Activated T-helper 2 cell treated with anti-CD3 and anti-CD28 coated beads, Interferon-gamma antibody, Interleukin-2, Interleukin-4, amounts not matched to agents 10 μg/mL and 5 μg/mL and 100 μg/mL, durations not matched to agents 14 hours and 24 hours and 36 hours (primary cell): Measurements from ENCODE around the gene IL10RA. TPM values are rescaled to one million over a fixed set of nuclear protein-coding genes. Genes with fewer than 3 reads are reported as not detected.
"Not testable (repeated sequence)": the region's sequence is repeated elsewhere in the genome, so short reads cannot be mapped to it uniquely, and the experiment has no call there.

Source experiments
- DNase-seq: peaks from one replicate; pipeline ENCODE4 v3.0.0; 2021; ENCODE audit warnings: low spot score
- H3K27ac Mint-ChIP-seq: one replicate; pipeline ENCODE4 v1.8.0; 2021; ENCODE audit warnings: mixed read lengths
- H3K27me3 Mint-ChIP-seq: one replicate; pipeline ENCODE4 v1.8.0; 2021; ENCODE audit warnings: low read depth, mixed read lengths
- H3K36me3 Mint-ChIP-seq: one replicate; pipeline ENCODE4 v1.8.0; 2021; ENCODE audit warnings: low read depth, mixed read lengths
- H3K4me1 Mint-ChIP-seq: one replicate; pipeline ENCODE4 v1.8.0; 2021; ENCODE audit warnings: low read depth, mixed read lengths
- H3K4me3 Mint-ChIP-seq: one replicate; pipeline ENCODE4 v1.8.0; 2021; ENCODE audit warnings: low read depth, mild to moderate bottlenecking, moderate library complexity, mixed read lengths
- H3K9me3 Mint-ChIP-seq: one replicate; pipeline ENCODE4 v1.8.0; 2021; ENCODE audit warnings: mixed read lengths
- intact Hi-C: fragments of 100-400 bp; cut with micrococcal nuclease; formaldehyde crosslinking; loops from one replicate; pipeline ENCODE4 v1.15.1; 2023
- total RNA-seq: library from RNA; stranded (reverse); gene quantifications from 2 replicates; pipeline ENCODE4 v1.2.3, GENCODE V29; 2022

The IL10RA gene
- total RNA-seq, 1 donor from 2014 or later: 144 TPM

DNA sequence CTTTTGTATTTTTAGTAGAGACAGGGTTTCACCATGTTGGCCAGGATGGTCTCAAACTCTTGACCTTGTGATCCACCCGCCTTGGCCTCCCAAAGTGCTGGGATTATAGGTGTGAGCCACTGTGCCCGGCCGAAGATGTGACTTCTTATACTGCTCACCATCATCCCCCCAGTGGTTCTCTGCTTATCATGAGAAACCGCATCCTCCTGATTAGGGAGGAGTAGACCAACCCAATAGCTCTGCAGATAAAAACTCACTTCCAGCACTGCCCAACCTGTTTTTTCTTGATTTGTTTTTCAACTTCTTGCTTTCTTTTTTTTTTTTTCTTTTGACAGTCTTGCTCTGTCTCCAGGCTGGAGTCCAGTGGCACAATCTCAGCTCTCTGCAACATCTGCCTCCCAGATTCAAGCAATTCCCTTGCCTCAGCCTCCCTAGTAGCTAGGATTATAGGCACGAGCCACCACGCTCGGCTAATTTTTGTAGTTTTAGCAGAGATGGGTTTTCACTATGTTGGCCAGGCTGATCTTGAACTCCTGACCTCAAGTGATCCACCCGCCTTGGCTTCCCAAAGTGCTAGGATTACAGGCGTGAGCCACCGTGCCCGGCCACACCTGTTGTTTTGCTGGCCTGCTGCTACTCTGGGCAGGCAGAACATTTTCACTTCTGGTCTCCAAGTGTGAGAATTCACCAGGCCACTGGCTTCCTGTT lies 21.5 kb downstream of the IL10RA start:
- Mint-ChIP-seq H3K4me3 (peak overlapping the region; percentile 31), H3K36me3 (peaks cover 29% of the 10 kb centered on the region), H3K9me3 (peaks cover 10% of the 10 kb centered on the region), H3K27ac (peak overlapping the region; percentile 88), H3K4me1 (peaks cover 78% of the 10 kb centered on the region)
- H3K27me3 Mint-ChIP-seq, DNase-seq, intact Hi-C loops: not testable (repeated sequence)

GRCh38 chr11:118008271-118008911 lies 22.2 kb downstream of the IL10RA start:
- Mint-ChIP-seq H3K27me3 (no peaks in the 10 kb centered on the region), H3K36me3 (peaks cover 27% of the 10 kb centered on the region), H3K9me3 (peaks cover 10% of the 10 kb centered on the region), H3K27ac (peak overlapping the region; percentile 88), H3K4me3 (peak overlapping the region; percentile 31), H3K4me1 (peaks cover 81% of the 10 kb centered on the region)
- intact Hi-C loops: no loop called here
- no peak for DNase-seq

- H3K4me3 Mint-ChIP-seq: no peak overlapping the region
- H3K27ac Mint-ChIP-seq: peak overlapping the region; percentile 69
- H3K9me3 Mint-ChIP-seq: peaks cover 9% of the 10 kb centered on the region
Measured at GRCh38 chr11:118009864-118010737, 23.9 kb downstream of the IL10RA start.

DNA sequence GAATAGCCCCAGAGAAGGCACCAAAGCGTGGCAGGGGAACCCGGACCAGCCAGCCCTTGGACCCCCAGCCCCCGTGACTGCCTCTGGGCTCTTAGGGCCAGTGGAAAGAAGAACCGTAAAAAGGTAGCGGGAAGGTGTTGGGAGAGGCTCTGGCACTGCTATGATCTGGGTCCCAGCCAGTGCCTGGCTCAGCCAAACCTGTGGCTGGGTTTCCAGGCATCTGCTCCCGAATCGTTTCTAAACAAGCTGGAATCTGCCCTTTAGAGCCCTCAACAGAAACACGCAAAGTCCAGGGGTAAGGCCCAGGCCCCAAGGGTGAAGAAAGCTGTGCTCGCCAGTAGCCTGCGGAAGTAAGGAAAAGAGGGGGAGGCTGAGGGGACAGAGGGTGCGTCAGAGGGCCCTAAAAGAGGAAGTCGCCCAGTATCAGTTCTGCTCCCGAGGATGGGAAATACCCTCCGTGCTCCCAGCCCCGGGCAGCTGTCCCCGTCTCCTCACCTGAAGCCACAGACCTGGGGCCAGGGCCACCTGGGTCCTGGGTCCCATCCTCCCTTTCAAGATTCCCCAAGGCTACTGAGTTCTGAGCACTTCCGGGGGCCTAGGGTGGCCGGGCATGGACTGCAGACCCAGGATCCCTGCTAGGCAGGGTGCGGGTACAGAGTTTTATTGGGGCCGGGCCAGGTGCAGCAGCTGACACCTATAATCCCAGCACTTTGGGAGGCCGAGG lies 24.7 kb downstream of the IL10RA start:
- peaks cover 81% of the 10 kb centered on the region for H3K4me1 Mint-ChIP-seq
- H3K27me3 Mint-ChIP-seq: no peaks in the 10 kb centered on the region
- H3K9me3 Mint-ChIP-seq: peaks cover 11% of the 10 kb centered on the region
- intact Hi-C loops: no loop called here
- H3K4me3 Mint-ChIP-seq: no peak overlapping the region
- peaks cover 17% of the 10 kb centered on the region for H3K36me3 Mint-ChIP-seq
- DNase-seq: no peak
- peak overlapping the region; percentile 18 for H3K27ac Mint-ChIP-seq

More at GRCh38 chr11:118009864-118010737, 23.9 kb downstream of the IL10RA start:
- H3K4me1 Mint-ChIP-seq: peaks cover 81% of the 10 kb centered on the region
- peaks cover 19% of the 10 kb centered on the region for H3K36me3 Mint-ChIP-seq
- intact Hi-C loops: no loop called here
- DNase-seq: no peak
- H3K27me3 Mint-ChIP-seq: no peaks in the 10 kb centered on the region

- Mint-ChIP-seq H3K36me3 (peaks cover 25% of the 10 kb centered on the region), H3K4me3 (no peak overlapping the region), H3K27ac (peak overlapping the region; percentile 63), H3K4me1 (peaks cover 80% of the 10 kb centered on the region), H3K27me3 (no peaks in the 10 kb centered on the region), H3K9me3 (peaks cover 23% of the 10 kb centered on the region)
- intact Hi-C loops: loop anchor here (1.0 kb wide), 1 partner anchor 10 kb away; no protein-coding TSS in a partner anchor
- no peak for DNase-seq
Measured at GRCh38 chr11:118012083-118012669, 26.0 kb downstream of the IL10RA start.

GRCh38 chr11:118014022-118014421 lies 27.8 kb downstream of the IL10RA start:
- Mint-ChIP-seq H3K27ac (peak overlapping the region; percentile 76), H3K27me3 (no peaks in the 10 kb centered on the region), H3K36me3 (peaks cover 39% of the 10 kb centered on the region), H3K4me1 (peaks cover 63% of the 10 kb centered on the region), H3K9me3 (peaks cover 40% of the 10 kb centered on the region), H3K4me3 (peak overlapping the region; percentile 41)
- no peak for DNase-seq
- intact Hi-C loops: loop anchor here (1.0 kb wide), 2 partner anchors 15 to 32 kb away; no protein-coding TSS in a partner anchor

DNA sequence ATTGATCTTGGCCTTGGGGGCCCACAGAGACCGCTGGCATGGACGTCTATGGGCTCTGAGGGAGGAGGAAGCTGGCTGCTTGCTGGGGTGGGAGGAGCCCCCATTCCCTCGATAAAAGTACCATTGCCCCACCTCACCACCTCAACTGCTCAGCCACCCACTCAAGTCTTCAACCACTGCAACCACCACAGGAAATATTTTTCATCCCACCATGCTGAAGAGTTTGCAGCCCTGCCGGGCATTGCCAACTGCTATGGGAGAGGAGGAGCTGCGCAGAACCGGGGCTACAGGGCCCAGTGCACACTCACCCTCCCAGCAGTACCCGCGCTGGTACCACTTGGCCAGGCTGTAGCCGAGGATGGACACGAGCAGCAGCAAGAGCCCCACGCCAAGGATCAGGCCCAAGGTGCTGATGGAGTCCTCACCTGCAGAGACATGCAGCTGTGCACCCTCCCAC lies 29.2 kb downstream of the IL10RA start:
- DNase-seq: no peak
- Mint-ChIP-seq H3K27me3 (no peaks in the 10 kb centered on the region), H3K4me3 (peak overlapping the region; percentile 45), H3K36me3 (peaks cover 51% of the 10 kb centered on the region), H3K9me3 (peaks cover 53% of the 10 kb centered on the region), H3K4me1 (peaks cover 52% of the 10 kb centered on the region), H3K27ac (peak overlapping the region; percentile 83)
- intact Hi-C loops: no loop called here

- H3K27me3 Mint-ChIP-seq: no peaks in the 10 kb centered on the region
- no peak for DNase-seq
Measured at GRCh38 chr11:118016104-118016503, 29.9 kb downstream of the IL10RA start.

GRCh38 chr11:118017111-118017510 lies 30.9 kb downstream of the IL10RA start:
- peaks cover 49% of the 10 kb centered on the region for H3K4me1 Mint-ChIP-seq
- H3K4me3 Mint-ChIP-seq: no peak overlapping the region
- no peaks in the 10 kb centered on the region for H3K27me3 Mint-ChIP-seq
- H3K27ac Mint-ChIP-seq: no peak overlapping the region
- intact Hi-C loops: no loop called here
- peaks cover 58% of the 10 kb centered on the region for H3K36me3 Mint-ChIP-seq
- no peak for DNase-seq
- H3K9me3 Mint-ChIP-seq: peaks cover 60% of the 10 kb centered on the region

More at GRCh38 chr11:118016104-118016503, 29.9 kb downstream of the IL10RA start:
- Mint-ChIP-seq H3K4me3 (no peak overlapping the region), H3K4me1 (peaks cover 51% of the 10 kb centered on the region), H3K27ac (peak overlapping the region; percentile 83), H3K9me3 (peaks cover 57% of the 10 kb centered on the region), H3K36me3 (peaks cover 56% of the 10 kb centered on the region)
- intact Hi-C loops: no loop called here

GRCh38 chr11:118017631-118018315 lies 31.6 kb downstream of the IL10RA start:
- Mint-ChIP-seq H3K27me3 (no peaks in the 10 kb centered on the region), H3K27ac (no peak overlapping the region), H3K9me3 (peaks cover 64% of the 10 kb centered on the region), H3K4me1 (peaks cover 45% of the 10 kb centered on the region), H3K36me3 (peaks cover 58% of the 10 kb centered on the region), H3K4me3 (no peak overlapping the region)
- intact Hi-C loops: no loop called here
- DNase-seq: no peak

DNA sequence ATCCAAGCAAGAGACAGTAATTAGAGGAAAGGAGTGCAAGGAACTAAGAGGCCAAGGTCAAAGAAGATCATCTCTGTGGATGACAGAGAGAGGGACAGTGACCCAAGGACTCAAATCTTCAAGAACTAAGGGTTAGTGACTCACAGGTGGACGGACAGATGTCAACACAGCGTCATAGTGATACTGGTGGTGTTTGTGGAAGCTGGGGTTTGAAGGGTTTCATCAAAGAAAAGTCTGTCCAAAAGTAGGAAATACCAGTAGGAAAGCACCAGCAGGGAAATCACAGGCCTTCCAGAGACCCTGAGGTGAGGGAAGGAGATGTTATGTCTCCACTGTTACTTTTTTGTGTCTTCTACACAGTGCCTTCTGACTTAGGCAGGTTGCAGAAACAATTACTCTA lies 32.2 kb downstream of the IL10RA start:
- Mint-ChIP-seq H3K9me3 (peaks cover 64% of the 10 kb centered on the region), H3K27me3 (no peaks in the 10 kb centered on the region), H3K27ac (no peak overlapping the region), H3K36me3 (peaks cover 58% of the 10 kb centered on the region), H3K4me1 (peaks cover 41% of the 10 kb centered on the region), H3K4me3 (no peak overlapping the region)
- DNase-seq: no peak
- intact Hi-C loops: no loop called here
